Activated CD4-positive, CD25-positive, alpha-beta regulatory T cell treated with anti-CD3 and anti-CD28 coated beads, Interleukin-2, amount 50 U/mL, for 24 hours (primary cell): ENCODE results near the gene KCNK15.

Experiments used
- ATAC-seq, 2 donors: fragments of 150-1000 bp; cut with Tn5 transposase; one replicate each; pipeline ENCODE4 v1.10.0; 2021; ENCODE audit warnings: mild to moderate bottlenecking in 1 of 2, moderate library complexity in 1 of 2

KCNK15 gene

DNA sequence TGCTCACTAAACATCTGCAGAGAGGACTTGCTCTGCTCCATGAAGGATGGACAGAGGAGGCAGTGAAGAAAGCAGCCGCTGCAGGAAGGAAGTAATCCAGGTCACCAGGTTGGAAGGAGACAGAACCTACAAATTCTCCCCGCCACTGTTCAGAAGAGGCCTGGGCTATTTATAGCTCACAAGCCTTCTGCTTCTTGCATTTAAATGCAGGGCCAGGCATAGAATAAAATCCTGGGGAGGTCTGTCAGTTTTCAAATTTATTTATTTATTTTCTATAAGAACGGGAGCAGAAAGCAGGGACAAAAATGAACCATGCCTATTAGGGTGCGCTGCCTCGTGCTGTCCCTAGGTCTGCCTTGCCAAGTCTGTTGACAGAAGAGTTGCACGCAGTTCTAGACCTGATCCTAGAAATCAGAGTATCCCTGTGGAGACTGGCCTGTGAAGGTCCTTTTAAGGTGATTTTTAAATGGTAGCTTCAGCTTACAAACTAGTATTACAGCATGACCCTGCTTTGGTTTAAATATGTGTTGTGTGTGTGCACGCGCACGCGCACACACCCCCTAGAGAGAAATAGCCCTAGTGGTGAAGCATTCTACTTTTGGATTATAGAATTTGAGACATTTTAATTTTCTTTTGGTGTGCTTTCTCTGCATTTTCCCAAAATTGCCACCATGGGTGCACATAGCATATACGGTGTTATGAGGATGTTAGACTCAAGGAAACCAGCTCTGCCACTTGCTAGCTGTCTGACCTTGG lies 45.2 kb downstream of the KCNK15 start:
- ATAC-seq: no peak

DNA sequence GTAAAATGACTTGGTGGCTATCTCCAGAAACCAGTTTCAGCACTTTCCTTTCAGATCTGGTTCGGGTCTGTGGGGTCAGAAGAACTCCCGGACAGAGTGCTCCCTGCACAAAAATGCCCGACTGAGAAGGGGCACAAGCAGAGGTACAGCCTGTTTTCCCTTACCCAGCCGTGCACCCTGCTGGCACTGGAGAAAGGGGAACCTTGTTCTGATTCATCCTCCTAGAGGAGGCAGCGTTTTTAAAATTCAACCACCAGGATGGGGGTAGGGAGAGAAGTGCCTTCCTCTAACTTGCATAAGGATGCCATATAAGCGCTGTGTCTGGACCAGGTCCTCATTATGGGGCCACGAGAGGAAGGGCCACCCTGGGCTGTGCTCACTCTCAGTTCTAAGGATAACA lies 47.1 kb downstream of the KCNK15 start:
- ATAC-seq: no peak

DNA sequence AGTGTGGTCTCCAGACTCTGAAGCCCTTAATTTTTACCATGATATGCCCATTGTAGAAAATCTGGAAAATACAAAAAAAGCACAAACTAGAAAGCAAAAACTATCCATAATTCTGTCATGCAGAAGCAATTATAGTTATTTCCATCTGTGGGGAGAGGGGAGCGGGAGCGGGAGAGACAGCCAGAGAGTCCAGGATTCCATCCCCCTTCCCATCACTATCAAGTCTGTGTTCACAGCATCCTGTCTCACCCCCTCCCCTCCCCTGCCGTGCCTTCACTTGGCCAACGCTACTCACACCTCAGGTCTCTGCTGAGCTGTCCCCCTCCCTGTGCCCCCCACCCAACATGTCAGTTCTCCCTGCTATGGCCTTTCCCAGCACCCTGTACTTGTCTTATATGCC lies 50.2 kb downstream of the KCNK15 start:
- ATAC-seq: no peak

DNA sequence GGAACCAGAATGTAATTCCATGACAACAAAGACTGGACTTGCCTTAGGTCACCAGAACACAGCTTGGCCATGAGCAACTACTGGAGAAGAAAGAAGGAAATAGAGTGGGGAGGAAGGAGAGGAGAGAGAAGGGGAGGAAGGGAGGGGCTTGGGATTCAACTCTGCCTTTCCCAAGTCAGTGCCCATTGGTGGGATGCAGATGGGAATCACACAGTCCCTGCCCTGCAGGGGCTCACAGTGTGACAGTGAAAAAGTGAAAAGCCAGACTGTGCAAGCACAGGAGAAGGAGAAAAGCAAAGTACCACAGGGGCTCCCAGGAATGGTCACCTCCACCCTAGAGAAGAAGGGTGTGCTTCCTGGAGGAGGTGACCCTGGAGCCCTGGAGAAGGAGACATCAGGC lies 50.6 kb downstream of the KCNK15 start:
- no peak for ATAC-seq

DNA sequence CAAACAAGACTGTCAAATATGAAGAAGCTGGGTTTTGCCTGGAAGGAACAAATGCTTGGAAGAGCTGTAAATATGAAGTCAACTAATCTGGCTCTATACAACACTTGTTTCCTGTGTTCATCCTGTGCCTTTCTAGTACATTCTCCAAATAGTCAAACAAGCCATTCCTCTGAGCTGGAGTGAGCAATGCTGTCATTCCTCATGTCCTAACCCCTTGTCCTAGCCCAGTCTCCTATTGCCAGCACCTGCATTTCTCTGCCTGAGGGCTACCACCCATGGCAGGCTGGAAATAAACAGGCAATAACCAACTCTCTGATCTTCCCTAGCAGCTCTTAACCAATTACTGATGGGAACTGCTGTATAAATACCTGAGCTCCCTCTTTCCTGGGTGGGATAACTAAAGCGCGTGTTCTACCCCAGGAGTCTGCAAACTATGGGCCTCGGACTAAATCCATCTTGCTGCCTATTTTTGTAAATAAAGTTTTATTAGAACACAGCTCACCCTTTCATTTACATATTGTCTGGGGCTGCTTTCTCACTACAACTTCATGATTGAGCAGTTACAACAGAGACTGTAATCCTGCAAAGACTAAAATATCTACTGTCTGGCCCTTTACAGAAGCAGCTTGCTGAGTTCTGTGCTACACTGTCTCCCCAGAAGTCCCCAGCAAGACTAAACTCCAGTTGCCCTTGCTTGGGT lies 51.2 kb downstream of the KCNK15 start:
- no peak for ATAC-seq

DNA sequence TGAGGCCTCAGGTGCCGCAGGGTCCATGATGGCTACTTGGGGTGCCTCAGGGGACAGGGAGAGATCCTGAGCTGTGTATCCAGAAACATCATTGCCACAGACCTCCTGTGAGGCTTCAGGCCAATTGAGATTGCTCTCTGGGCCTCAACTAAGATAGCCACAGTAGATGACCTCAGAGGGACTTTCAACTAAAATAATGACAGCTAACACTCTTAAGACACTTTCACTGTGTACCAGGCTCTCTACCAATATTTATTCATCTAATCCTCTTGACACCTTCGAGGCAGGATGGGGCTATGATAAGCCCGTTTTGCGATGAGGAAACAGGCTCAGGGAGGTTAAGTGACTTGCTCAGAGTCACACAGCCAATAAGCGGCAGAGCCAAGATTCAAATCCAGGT lies 54.0 kb downstream of the KCNK15 start:
- ATAC-seq: no peak

DNA sequence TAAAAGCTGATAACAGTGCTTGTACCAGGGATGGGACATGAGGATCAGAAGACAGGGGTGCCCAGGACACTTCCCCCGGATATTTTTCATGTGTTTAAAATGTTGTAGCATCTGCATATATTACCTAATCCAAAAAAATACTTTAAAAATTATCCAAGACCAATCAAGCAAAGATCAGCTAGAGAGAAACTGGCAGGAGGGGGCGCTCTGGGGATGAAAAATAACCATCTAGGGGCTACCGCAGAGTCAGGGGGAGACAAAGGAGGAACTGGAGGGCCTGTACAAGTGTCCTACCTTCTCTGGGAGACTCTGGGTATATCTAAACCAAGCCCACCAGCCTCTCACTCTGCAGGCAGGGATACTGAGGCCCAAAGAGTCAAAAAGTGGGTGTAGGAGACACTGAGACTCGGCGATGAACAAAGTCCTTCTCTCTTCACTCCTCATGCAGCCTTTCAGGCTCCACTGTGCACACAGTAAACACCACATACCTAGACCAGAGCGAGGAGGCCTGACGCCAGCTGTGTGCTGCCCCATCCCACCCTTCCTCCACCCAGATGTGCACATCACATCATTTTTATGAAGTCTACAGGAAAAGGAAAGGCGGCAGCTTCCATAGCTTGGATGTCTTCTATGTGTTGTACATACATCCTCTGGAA lies 54.9 kb downstream of the KCNK15 start:
- ATAC-seq: no peak
